MV-4-11 (cell line): ENCODE results near the gene PKN2.
"Not testable (repeated sequence)": the region's sequence is repeated elsewhere in the genome, so short reads cannot be mapped to it uniquely, and the experiment has no call there.

ENCODE experiments used
- DNase-seq: peaks from one replicate; lab custom pipeline; 2025; lab: John Stamatoyannopoulos, UW

The PKN2 gene

GRCh38 chr1:88791192-88791591 lies 107.1 kb downstream of the PKN2 start:
- no peak for DNase-seq

GRCh38 chr1:88799491-88799890 lies 115.4 kb downstream of the PKN2 start:
- DNase-seq, result peak; percentile 37

- peak; percentile 0 for DNase-seq
Measured at GRCh38 chr1:88800382-88801051, 116.4 kb downstream of the PKN2 start.

GRCh38 chr1:88801575-88802208 lies 117.6 kb downstream of the PKN2 start:
- peak; percentile 88 for DNase-seq

GRCh38 chr1:88802404-88802803 lies 118.3 kb downstream of the PKN2 start:
- no peak for DNase-seq

DNA sequence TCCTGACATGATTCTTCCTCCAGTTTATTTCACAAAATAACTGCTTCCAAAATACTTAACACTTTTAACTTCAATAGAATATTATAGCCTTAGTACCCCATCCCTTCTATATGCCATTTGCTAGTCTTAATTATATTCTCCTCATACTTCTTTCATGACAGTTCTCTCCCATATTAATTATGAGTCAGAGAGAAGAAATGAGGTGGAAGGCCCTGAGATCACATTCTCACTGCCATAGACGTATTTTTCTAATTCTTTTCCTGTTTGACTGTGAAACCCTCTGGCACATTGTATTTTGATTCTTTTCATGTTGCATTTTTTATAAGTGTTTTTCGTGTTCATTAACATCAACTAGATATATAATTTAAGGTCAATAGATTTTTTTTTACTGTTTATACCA lies 118.9 kb downstream of the PKN2 start:
- no peak for DNase-seq

DNA sequence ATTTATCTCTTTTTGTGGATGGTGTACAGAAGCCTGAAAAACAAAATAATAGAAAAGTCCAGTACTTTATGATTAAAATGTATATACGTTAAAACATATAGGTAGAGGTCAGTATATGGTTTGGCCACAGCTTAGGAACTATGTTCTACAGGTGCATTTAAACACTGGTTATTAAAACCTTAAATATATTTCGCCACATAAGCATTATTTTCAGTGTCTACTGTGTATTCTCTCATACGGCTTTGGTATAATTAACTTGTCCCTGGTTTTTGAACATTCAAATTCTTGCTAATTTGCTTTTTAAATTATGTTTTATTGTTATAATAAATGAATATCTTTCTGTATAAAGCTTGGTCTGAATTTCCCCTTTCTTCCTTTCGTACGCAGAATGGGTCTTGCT lies 119.4 kb downstream of the PKN2 start:
- no peak for DNase-seq

DNA sequence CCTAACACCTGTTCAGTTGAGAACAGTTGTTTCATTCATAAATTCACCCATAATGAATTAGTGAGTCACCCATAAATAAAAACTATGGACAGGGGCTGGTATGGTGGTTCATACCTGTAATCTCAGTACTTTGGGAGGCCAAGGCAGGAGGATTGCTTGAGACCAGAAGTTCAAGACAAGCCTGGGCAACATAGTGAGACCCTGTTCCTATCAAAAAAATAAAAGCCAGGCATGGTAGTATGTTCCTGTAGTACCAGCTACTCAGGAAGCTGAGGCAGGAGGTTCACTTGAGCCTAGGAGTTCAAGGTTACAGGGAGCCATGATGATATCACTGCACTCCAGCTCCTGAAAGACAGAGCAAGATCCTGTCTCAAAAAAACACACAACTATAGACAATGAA lies 128.3 kb downstream of the PKN2 start:
- no peak for DNase-seq

GRCh38 chr1:88813471-88813870 lies 129.4 kb downstream of the PKN2 start:
- no peak for DNase-seq

DNA sequence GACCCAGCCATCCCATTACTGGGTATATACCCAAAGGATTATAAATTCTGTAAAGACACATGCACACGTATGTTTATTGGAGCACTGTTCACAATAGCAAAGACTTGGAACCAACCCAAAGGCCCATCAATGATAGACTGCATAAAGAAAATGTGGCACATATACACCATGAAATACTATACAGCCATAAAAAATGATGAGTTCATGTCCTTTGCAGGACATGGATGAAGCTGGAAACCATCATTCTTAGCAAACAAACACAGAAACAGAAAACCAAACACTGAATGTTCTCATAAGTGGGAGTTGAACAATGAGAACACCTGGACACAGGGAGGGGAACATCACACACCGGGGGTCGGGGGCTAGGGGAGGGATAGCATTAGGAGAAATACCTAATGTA lies 135.6 kb downstream of the PKN2 start:
- DNase-seq, result not testable (repeated sequence)

DNA sequence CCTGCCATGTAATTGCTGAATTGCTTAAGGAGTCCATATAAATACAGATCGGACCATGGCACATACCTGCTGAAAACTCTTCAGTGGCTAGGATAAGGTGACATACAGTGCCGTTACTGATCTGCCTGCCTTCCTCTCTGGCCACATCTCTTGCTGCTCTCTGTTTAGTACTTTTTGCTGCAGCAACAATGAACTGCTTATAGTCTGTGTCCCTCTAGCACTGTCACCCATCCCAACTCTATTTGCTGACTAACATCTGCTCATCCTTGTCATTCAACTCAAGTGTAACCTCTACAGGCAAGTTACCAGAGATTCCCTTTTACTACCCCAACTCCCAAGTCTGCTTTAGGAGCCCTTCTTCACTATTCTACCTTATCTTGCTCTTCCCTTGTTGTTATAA lies 141.6 kb downstream of the PKN2 start:
- DNase-seq, result no peak

- DNase-seq, result no peak
Measured at GRCh38 chr1:88847643-88848042, 163.6 kb downstream of the PKN2 start.

DNA sequence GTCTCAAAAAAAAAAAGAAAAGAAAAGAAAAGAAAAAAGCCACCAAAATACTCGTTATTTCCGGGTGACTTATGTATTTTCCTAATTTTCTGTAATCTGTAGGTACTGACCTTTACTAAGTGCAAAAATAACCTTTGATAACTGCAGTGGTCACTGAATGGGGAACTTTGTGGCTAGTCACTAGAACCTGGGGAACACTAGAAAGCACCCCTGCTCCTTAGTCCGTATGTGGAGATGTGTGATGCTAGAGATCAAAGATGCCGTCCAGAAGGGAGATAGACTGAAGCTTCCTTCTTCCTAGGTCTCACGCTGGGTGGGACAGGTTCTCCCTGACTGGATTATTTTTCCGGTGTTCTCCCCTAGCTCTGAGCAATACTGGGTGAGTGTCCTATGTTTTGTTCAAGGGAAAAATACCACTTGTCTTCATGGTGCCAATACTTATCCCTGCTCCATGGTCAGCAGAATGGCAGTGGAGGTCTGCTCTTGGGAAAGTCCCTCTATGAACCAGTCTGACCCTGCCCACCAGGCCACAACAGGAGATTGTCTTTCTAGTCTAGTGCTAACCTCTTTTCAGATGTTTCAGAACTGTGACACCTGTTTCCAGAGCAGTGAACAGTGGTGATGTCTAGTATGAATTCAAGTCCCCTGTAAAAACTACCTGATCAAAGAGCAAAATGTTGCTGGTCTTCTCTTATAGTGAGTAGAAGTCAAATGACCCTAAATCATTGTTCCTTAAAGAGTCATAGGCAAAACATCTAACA lies 167.4 kb downstream of the PKN2 start:
- DNase-seq, result no peak

DNA sequence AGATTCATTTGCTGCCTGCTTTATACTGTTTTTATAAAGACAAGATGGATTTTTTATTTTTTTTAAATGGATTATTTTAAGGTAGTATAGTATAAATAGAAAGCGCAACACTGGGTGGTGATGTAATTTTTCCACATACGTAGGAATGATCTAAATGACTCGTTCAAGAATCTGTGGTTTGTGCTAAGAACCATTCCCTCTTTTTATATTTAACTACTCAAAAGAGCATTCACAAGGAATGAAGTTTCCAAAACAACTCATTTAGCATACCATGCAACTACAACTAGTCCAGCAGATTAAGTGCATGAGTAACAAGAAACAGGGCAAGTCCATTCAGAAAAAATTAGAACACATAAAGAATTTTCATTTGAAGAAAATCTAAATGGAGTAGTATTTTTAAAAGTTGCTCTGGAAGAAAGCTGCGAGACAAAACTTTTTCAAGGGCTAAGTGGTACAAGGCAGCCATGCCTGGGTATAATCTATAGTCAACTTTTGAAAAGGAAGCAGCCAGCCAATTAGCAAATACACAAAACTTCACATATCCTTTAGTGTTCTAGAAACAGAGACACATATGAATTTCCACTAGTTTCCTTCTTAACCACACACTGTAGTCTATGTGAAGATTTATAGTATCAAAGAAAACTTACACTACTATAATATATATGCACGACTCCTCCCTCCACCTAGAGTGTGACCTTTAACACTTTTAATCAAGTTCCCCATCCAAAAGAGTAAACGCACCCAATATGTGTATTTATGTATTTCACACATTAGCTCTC lies 183.9 kb downstream of the PKN2 start:
- DNase-seq, result no peak

DNA sequence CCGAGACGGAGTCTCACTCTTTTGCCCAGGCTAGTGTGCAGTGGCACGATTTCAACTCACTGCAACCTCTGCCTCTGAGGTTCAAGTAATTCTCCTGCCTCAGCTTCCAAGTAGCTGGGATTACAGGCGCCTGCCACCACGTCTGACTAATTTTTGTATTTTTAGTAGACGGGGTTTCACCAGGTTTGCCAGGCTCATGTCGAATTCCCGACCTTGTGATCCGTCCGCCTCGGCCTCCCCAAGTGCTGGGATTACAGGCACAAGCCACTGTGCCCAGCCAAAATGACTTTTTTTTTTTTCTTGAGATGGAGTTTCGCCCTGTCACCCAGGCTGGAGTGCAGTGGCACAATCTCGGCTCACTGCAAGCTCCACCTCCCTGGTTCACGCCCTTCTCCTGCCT lies 185.6 kb downstream of the PKN2 start:
- DNase-seq, result not testable (repeated sequence)

DNA sequence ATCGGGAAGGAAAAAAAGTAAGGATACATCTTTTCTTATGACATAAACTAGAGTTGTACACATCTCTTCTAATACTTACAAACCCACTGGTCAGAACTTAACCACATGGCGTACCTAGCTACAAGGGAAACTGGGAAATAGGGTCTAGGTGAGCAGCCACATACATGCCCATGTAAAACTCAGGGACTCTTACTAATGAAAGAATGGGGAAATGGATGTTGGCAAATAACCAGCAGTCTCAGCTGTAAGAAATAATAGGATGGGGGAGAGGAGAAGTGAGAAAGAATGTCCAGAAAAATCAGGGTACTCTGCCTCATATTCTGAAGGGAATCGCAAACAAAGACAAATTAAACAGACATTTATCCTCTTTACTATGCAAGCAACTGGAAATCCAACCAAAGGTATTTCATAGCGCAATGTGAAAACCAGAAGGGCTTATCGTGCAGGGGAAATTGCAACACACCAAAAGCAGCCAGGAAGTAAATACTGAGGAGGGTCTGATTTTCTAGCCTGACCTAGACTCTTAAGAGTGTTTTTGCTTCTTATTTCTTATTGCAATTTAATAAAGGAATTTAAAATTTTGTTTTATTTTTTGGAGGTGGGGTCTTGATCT lies 189.8 kb downstream of the PKN2 start:
- DNase-seq, result peak; percentile 59

GRCh38 chr1:88875595-88875994 lies 191.5 kb downstream of the PKN2 start:
- DNase-seq, result no peak

DNA sequence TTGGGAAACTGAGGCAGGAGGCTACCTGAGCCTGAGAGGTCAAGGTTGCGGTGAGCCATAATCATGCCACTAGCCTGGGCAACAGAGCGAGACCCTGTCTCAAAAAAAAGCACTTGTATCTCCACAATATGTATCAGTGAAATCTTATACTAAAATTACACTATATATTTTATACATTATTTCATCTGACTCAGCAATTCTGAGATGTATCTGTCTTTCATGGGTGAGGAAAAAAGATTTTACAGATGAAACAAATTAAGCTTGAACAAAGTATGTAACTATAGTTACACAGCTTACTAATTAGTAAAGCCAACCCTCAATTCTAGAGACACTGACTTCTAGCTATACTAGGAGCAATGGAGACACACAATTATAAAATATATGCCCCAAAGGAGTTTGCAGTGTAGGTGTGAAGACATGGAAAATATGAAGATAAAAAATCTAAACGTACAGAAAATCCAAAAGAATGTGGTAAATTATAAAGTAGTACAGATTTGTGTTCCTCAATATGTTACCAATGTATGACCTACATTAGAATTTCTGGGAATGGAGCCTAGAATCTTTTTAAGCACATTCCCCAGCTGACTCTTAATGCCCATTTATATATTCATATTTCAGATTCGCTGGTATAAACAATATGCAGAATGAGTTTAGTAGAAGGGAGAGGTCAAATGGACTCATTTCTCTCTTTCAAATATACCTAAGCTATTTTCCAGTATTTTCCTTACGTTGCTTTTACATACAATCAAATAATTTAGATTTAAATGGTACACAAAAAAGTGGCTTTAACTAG lies 192.7 kb downstream of the PKN2 start:
- no peak for DNase-seq

DNA sequence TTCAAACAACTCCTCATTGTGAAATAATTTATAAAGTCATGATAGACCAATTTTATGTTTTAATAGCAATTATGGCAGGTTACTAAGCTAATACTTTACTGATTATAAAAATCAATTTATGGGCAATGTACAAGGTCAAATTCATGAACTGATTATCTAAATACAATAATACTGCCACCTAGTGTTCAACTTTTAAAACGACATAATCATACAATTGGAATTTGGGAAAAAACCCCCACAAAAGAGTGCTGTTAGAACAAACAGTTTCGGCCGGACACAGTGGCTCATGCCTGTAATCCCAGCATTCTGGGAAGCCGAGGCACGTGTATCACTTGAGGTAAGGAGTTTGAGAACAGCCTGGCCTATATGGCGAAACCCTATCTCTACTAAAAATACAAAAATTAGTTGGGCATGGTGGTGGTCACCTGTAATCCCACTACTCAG lies 193.3 kb downstream of the PKN2 start:
- DNase-seq, result peak; percentile 16

- no peak for DNase-seq
Measured at GRCh38 chr1:88877911-88878310, 193.8 kb downstream of the PKN2 start.

DNA sequence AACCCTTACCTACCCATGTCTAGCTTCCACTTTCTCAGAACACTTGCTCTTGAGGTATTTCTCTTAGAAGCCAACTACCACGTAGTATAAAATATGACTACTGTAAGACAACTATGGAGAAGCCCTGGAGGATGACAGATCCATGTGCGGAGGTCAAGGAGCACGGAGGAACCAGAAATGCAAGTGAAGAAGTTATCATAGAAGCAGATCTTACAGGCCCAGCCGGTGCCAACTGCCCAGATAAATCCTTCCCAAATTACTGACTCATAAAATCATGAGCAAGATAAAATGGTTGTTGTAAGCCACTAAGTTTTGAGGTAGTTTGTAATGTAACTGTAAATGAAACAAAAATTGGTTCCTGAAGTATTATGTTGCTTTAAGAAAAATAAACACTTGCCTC lies 194.7 kb downstream of the PKN2 start:
- no peak for DNase-seq
